Osteoblast (primary cell): ENCODE measurements around the gene ETV4. TPM values are rescaled to one million over a fixed set of nuclear protein-coding genes. Genes with fewer than 3 reads are reported as not detected.

Source experiments
- DNase-seq: peaks from one replicate; pipeline ENCODE4 v3.0.0; 2011; ENCODE audit warnings: low spot score, mixed read lengths; ENCODE audit not compliant: insufficient read length; ENCODE audit errors: missing footprints
- H2AFZ ChIP-seq: 2 replicates; pipeline ENCODE4 v1.6.0; 2011; ENCODE audit warnings: mild to moderate bottlenecking, low read length
- H3K27ac ChIP-seq: 2 replicates; pipeline ENCODE4 v1.5.1; 2011; ENCODE audit warnings: mild to moderate bottlenecking, low read depth, low read length, moderate library complexity
- H3K27me3 ChIP-seq: 2 replicates; pipeline ENCODE4 v1.6.0; 2012; ENCODE audit warnings: mild to moderate bottlenecking, control low read depth, inconsistent platforms, low read length, moderate library complexity; ENCODE audit not compliant: insufficient read depth
- H3K36me3 ChIP-seq: 2 replicates; pipeline ENCODE4 v1.5.1; 2011; ENCODE audit warnings: mild to moderate bottlenecking, low read length, control low read depth, moderate library complexity; ENCODE audit not compliant: insufficient read depth
- H3K4me1 ChIP-seq: 2 replicates; pipeline ENCODE4 v1.5.1; 2011; ENCODE audit warnings: mild to moderate bottlenecking, low read length, control low read depth, moderate library complexity; ENCODE audit not compliant: insufficient read depth
- H3K4me2 ChIP-seq: 2 replicates; pipeline ENCODE4 v1.6.0; 2011; ENCODE audit warnings: mild to moderate bottlenecking, low read length; ENCODE audit not compliant: insufficient read depth
- H3K4me3 ChIP-seq: fragments of 200-600 bp; sonication (generic); 3 replicates; pipeline ENCODE4 v1.5.1; 2012; ENCODE audit warnings: mild to moderate bottlenecking, low read length, inconsistent platforms; ENCODE audit not compliant: insufficient read depth
- H3K79me2 ChIP-seq: 2 replicates; pipeline ENCODE4 v1.6.0; 2012; ENCODE audit warnings: mild to moderate bottlenecking, low read length, control low read depth, inconsistent platforms; ENCODE audit not compliant: insufficient read depth
- H3K9me3 ChIP-seq: 2 replicates; pipeline ENCODE4 v1.5.1; 2011; ENCODE audit warnings: low read depth, low read length, control low read depth
- H4K20me1 ChIP-seq: 2 replicates; pipeline ENCODE4 v1.6.0; 2012; ENCODE audit warnings: mild to moderate bottlenecking, low read length, control low read depth; ENCODE audit not compliant: insufficient read depth
- CTCF ChIP-seq: IDR thresholded peaks from 2 replicates; pipeline ENCODE4 v1.5.1; 2011; ENCODE audit warnings: mild to moderate bottlenecking, low read depth, low read length, moderate library complexity; ENCODE audit errors: extremely low read depth
- total RNA-seq: library from RNA; depleted of rRNA; stranded (reverse); fragments of >200 nt; gene quantifications from 2 replicates; pipeline ENCODE4 v1.2.3, GENCODE V29; 2012

Gene ETV4
- total RNA-seq, 1 donor: 0.72 TPM

- H3K27ac ChIP-seq: no peak overlapping the region
- no peak for DNase-seq
- H3K9me3 ChIP-seq: no peaks in the 10 kb centered on the region
- no peak overlapping the region for H2AFZ ChIP-seq
- H3K4me2 ChIP-seq: no peak overlapping the region
- no peak for TF ChIP-seq CTCF
- H4K20me1 ChIP-seq: peaks cover 8% of the 10 kb centered on the region
- H3K79me2 ChIP-seq: no peaks in the 10 kb centered on the region
- peaks cover 14% of the 10 kb centered on the region for H3K4me1 ChIP-seq
- H3K4me3 ChIP-seq: no peak overlapping the region
- peaks cover 32% of the 10 kb centered on the region for H3K36me3 ChIP-seq
- H3K27me3 ChIP-seq: no peaks in the 10 kb centered on the region
Observed at GRCh38 chr17:43528319-43528987, 17.7 kb downstream of the ETV4 start.

- no peak for TF ChIP-seq CTCF
- H3K4me2 ChIP-seq: no peak overlapping the region
- peaks cover 41% of the 10 kb centered on the region for H3K36me3 ChIP-seq
Observed at GRCh38 chr17:43526886-43527648, 19.1 kb downstream of the ETV4 start.

GRCh38 chr17:43524945-43525575, 21.1 kb downstream of the ETV4 start:
- H2AFZ ChIP-seq: no peak overlapping the region
- H3K9me3 ChIP-seq: no peaks in the 10 kb centered on the region
- peaks cover 61% of the 10 kb centered on the region for H3K36me3 ChIP-seq
- no peak for TF ChIP-seq CTCF
- H4K20me1 ChIP-seq: peaks cover 8% of the 10 kb centered on the region
- H3K4me2 ChIP-seq: no peak overlapping the region
- no peaks in the 10 kb centered on the region for H3K27me3 ChIP-seq
- H3K27ac ChIP-seq: no peak overlapping the region
- peaks cover 3% of the 10 kb centered on the region for H3K4me1 ChIP-seq
- no peak for DNase-seq
- H3K79me2 ChIP-seq: no peaks in the 10 kb centered on the region
- no peak overlapping the region for H3K4me3 ChIP-seq

More at GRCh38 chr17:43526886-43527648, 19.1 kb downstream of the ETV4 start:
- DNase-seq: no peak
- H2AFZ ChIP-seq: no peak overlapping the region
- H3K27ac ChIP-seq: no peak overlapping the region
- H3K4me3 ChIP-seq: no peak overlapping the region
- H3K9me3 ChIP-seq: no peaks in the 10 kb centered on the region
- H3K27me3 ChIP-seq: no peaks in the 10 kb centered on the region
- peaks cover 8% of the 10 kb centered on the region for H4K20me1 ChIP-seq
- peaks cover 14% of the 10 kb centered on the region for H3K4me1 ChIP-seq
- H3K79me2 ChIP-seq: no peaks in the 10 kb centered on the region

GRCh38 chr17:43521389-43521788, 24.8 kb downstream of the ETV4 start:
- no peaks in the 10 kb centered on the region for H3K9me3 ChIP-seq
- H3K4me1 ChIP-seq: peaks cover 16% of the 10 kb centered on the region
- no peak overlapping the region for H3K4me3 ChIP-seq
- H3K27ac ChIP-seq: no peak overlapping the region
- no peak overlapping the region for H2AFZ ChIP-seq
- no peak for TF ChIP-seq CTCF
- no peaks in the 10 kb centered on the region for H3K79me2 ChIP-seq
- no peak for DNase-seq
- no peaks in the 10 kb centered on the region for H3K27me3 ChIP-seq
- H3K4me2 ChIP-seq: no peak overlapping the region
- peaks cover 74% of the 10 kb centered on the region for H3K36me3 ChIP-seq
- H4K20me1 ChIP-seq: peaks cover 21% of the 10 kb centered on the region
